Stomach (tissue), 9 donors: ENCODE data around the gene ANKRD39. TPM values are rescaled to one million over a fixed set of nuclear protein-coding genes. Genes with fewer than 3 reads are reported as not detected.
A peak's percentile ranks its signal among the peaks of the same experiment; 100 is the strongest.
"Not testable (repeated sequence)": the region's sequence is repeated elsewhere in the genome, so short reads cannot be mapped to it uniquely, and the experiment has no call there.

Experiments used
- DNase-seq, 2 donors: peaks; one replicate each; pipeline versions ENCODE4 v3.0.0 to v3.0.0-alpha.2; 2013 to 2019
- H3K27ac ChIP-seq, 5 donors: fragments of 200-600 bp in 4 of 5; sonication (generic) in 4 of 5; one replicate each; pipeline ENCODE4 v1.5.1; 2013 to 2019; ENCODE audit warnings: mild to moderate bottlenecking in 1 of 5, moderate library complexity in 1 of 5
- H3K27me3 ChIP-seq, 3 donors: fragments of 200-600 bp; sonication (generic); one replicate each; pipeline ENCODE4 v1.5.1; 2017 to 2019; ENCODE audit warnings: mixed run types in 1 of 3
- H3K36me3 ChIP-seq, 4 donors: fragments of 200-600 bp; sonication (generic); 1 replicate in 3 of 4; 2 replicates in 1 of 4; pipeline ENCODE4 v1.5.1; 2016 to 2019
- H3K4me1 ChIP-seq, 4 donors: fragments of 200-600 bp; sonication (generic); one replicate each; pipeline ENCODE4 v1.5.1; 2016 to 2019
- H3K4me3 ChIP-seq, 4 donors: fragments of 200-600 bp; sonication (generic) in 3 of 4; one replicate each; pipeline ENCODE4 v1.5.1; 2016 to 2019; ENCODE audit warnings: mild to moderate bottlenecking in 1 of 4
- H3K9me3 ChIP-seq, 4 donors: fragments of 200-600 bp; sonication (generic); one replicate each; pipeline ENCODE4 v1.5.1; 2016 to 2019
- CTCF ChIP-seq, 7 experiments: fragments of 450-650 bp in 4 of 7; fragments of 200-600 bp in 3 of 7; sonication (generic) in 3 of 7; IDR thresholded peaks; one replicate each; pipeline ENCODE4 v1.5.1; 2016 to 2019; ENCODE audit warnings: antibody characterized with exemption in 7 of 7, control low read depth in 2 of 7, mild to moderate bottlenecking in 1 of 7
- EP300 ChIP-seq: sonication (generic); formaldehyde crosslinking; IDR thresholded peaks from one replicate; pipeline ENCODE4 v1.6.1; 2017; ENCODE audit warnings: antibody characterized with exemption
- POLR2A ChIP-seq, 4 donors: fragments of 450-650 bp; IDR thresholded peaks; one replicate each; pipeline ENCODE4 v1.6.1; 2016; ENCODE audit warnings: antibody characterized with exemption in 4 of 4, control low read depth in 2 of 4, mild to moderate bottlenecking in 1 of 4, moderate library complexity in 1 of 4
- POLR2AphosphoS5 ChIP-seq, 3 donors: sonication (generic); formaldehyde crosslinking; IDR thresholded peaks; one replicate each; pipeline ENCODE4 v1.6.1; 2016; ENCODE audit warnings: antibody characterized with exemption in 3 of 3
- WGBS, 5 donors: extraction: QIAGEN DNeasy Blood & Tissue Kit in 3 of 5; methylation state at CpG; one replicate each; pipeline versions ENCODE4 v1.1.5 to v1.1.7; 2013 to 2018; 5-methylcytosine and 5-hydroxymethylcytosine counted together
- intact Hi-C: fragments of 100-400 bp; cut with DNase I; formaldehyde crosslinking; loops from one replicate; pipeline ENCODE4 v1.15.1; 2023; ENCODE audit warnings: low total_unique reads
- polyA plus RNA-seq, 3 donors: library from polyadenylated mRNA; stranded (reverse); fragments of 200-250 nt; gene quantifications; one replicate each; pipeline ENCODE4 v1.2.3, GENCODE V29; 2013
- total RNA-seq, 5 donors: library from RNA; depleted of rRNA; stranded (reverse); fragments of >200 nt; gene quantifications; one replicate each; pipeline versions ENCODE4 v1.1.0 to v1.2.3, GENCODE V29; 2014 to 2016
- donor health status: healthy with polysubstance abuse.
- donor health status: Bipolar disorder and iron deficiency.
- donor health status: healthy.

ANKRD39 gene
- total and polyA plus RNA-seq, 8 donors, result 2.8 to 32.1 (median 12.8) TPM

- H3K36me3 ChIP-seq, result peaks cover 62 to 75% (median 71%) of the 10 kb centered on the region in 4 donors
Observed at GRCh38 chr2:96864343-96865091, 6.7 kb upstream of the ANKRD39 start.

GRCh38 chr2:96863575-96864342 is 5.9 kb upstream of the ANKRD39 start:
- intact Hi-C loops, result loop anchor here (5.0 kb wide), 1 partner anchor 94 kb away; no protein-coding TSS in a partner anchor
- no peak overlapping the region for H3K4me3 ChIP-seq
- no peaks in the 10 kb centered on the region for H3K9me3 ChIP-seq
- peak in 1 of 2 donors; percentile 2 for DNase-seq
- TF ChIP-seq EP300, result no peak
- no peak for TF ChIP-seq CTCF (IDR thresholded peaks at IDR 0.05)
- no peak for TF ChIP-seq POLR2AphosphoS5 (IDR thresholded peaks at IDR 0.05)
- TF ChIP-seq POLR2A (IDR thresholded peaks at IDR 0.05), result no peak
- WGBS, 5 donors, result 60 to 87% (median 84%) methylated on average over 3 to 19 of the region's 19 CpGs
- peaks cover 53 to 95% (median 62%) of the 10 kb centered on the region in 4 donors for H3K4me1 ChIP-seq
- H3K36me3 ChIP-seq, result peaks cover 62 to 75% (median 72%) of the 10 kb centered on the region in 4 donors
- peak overlapping the region in 1 of 5 donors; percentile 91 for H3K27ac ChIP-seq
- H3K27me3 ChIP-seq, result no peaks in the 10 kb centered on the region

More at GRCh38 chr2:96864343-96865091, 6.7 kb upstream of the ANKRD39 start:
- peak overlapping the region in 3 of 5 donors; percentile 26 to 91 (median 34) for H3K27ac ChIP-seq
- TF ChIP-seq POLR2AphosphoS5 (IDR thresholded peaks at IDR 0.05) (no peak), EP300 (no peak), CTCF (IDR thresholded peaks at IDR 0.05) (no peak), POLR2A (IDR thresholded peaks at IDR 0.05) (no peak)
- H3K4me1 ChIP-seq, result peaks cover 46 to 87% (median 58%) of the 10 kb centered on the region in 4 donors
- H3K9me3 ChIP-seq, result no peaks in the 10 kb centered on the region
- 62 to 75% (median 68%) methylated on average over 10 to 25 of the region's 25 CpGs for WGBS, 5 donors
- intact Hi-C loops, result loop anchor here (5.0 kb wide), 1 partner anchor 93 kb away; no protein-coding TSS in a partner anchor
- H3K27me3 ChIP-seq, result peaks cover 0 to 6% (median 0%) of the 10 kb centered on the region in 3 donors
- H3K4me3 ChIP-seq, result no peak overlapping the region
- peak; percentile 4 to 85 for DNase-seq

GRCh38 chr2:96863056-96863455 is 5.2 kb upstream of the ANKRD39 start:
- not testable (repeated sequence) for H3K4me3 ChIP-seq, DNase-seq, H3K27me3 ChIP-seq, H3K9me3 ChIP-seq
- H3K4me1 ChIP-seq, result peaks cover 54 to 95% (median 63%) of the 10 kb centered on the region in 4 donors
- peak overlapping the region in 1 of 5 donors; percentile 91 for H3K27ac ChIP-seq
- intact Hi-C loops, result loop anchor here (5.0 kb wide), 1 partner anchor 94 kb away; no protein-coding TSS in a partner anchor
- peaks cover 62 to 75% (median 72%) of the 10 kb centered on the region in 4 donors for H3K36me3 ChIP-seq
- 82 to 91% (median 90%) methylated on average over 3 to 4 of the region's 4 CpGs for WGBS, 5 donors

GRCh38 chr2:96861074-96861473 is 3.3 kb upstream of the ANKRD39 start:
- DNase-seq, result peak in 1 of 2 donors; percentile 3
- Histone ChIP-seq H3K4me1 (peaks cover 42 to 90% (median 57%) of the 10 kb centered on the region in 4 donors), H3K27ac (peak overlapping the region in 3 of 5 donors; percentile 87 to 90 (median 88)), H3K36me3 (peaks cover 58 to 66% (median 60%) of the 10 kb centered on the region in 4 donors), H3K4me3 (no peak overlapping the region), H3K27me3 (no peaks in the 10 kb centered on the region), H3K9me3 (no peaks in the 10 kb centered on the region)
- intact Hi-C loops, result loop anchor here (5.0 kb wide), 1 partner anchor 96 kb away; no protein-coding TSS in a partner anchor
- 89 to 95% (median 92%) methylated on average over 4 to 17 of the region's 17 CpGs for WGBS, 5 donors
- TF ChIP-seq POLR2AphosphoS5 (IDR thresholded peaks at IDR 0.05) (no peak), POLR2A (IDR thresholded peaks at IDR 0.05) (no peak), CTCF (IDR thresholded peaks at IDR 0.05) (no peak), EP300 (no peak)
